LNCaP clone FGC (cell line): Measurements from ENCODE around the gene DIPK1C.

Experiments used
- DNase-seq: peaks from one replicate; pipeline ENCODE4 v3.0.0-alpha.2; 2011; ENCODE audit warnings: low read depth
- H3K4me3 ChIP-seq: 2 replicates; pipeline ENCODE4 v1.5.1; 2011; ENCODE audit warnings: mild to moderate bottlenecking, low read depth, low read length, control low read depth
- TF ChIP-seq, protein P1 (sequence below): IDR thresholded peaks from 2 replicates; pipeline ENCODE4 v1.5.1; 2012; ENCODE audit warnings: mild to moderate bottlenecking; ENCODE audit not compliant: control insufficient read depth, insufficient read depth; ENCODE audit errors: extremely low read depth

DIPK1C gene

DNA sequence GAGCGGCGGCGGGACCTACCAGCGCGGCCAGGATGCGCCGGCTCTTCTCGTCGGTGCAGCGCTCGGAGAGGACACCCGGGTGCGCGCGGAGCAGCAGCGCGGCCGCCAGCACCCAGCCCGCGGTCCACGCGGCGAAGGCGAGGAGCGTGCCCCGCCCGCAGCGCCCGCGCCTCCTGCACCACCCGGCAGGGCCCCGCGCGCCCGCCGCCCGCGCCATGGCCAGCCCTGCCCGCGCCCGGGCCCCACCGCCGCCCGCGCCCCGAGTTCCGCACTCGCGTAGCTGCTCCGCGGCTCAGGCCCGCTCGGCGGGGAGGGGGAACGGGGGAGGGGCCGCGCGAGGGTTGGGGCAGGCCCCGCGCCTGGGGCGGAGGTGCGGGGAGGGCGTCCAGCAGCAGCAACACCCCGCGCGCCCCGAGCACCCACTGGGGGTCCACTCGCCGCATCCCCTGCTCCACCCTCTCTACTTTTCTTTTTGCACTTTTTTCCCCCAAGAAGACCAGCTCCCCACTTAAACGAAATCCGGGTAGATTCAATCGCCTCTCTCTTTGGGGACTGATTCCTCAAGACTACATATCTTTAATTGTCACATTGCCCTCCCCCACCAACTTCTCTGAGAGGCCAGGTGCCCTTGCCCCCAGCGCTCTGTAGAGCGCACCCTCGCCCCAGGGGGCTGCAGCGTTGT is at the start of gene DIPK1C:
DIPK1C (minus strand) TSS at position 266 of the 682 bp plus-strand sequence; CDS start at position 217, 49 bp downstream.
- H3K4me3 ChIP-seq = peak within 1 kb of the TSS; percentile 44
- no peak for DNase-seq
- TF ChIP-seq, protein P1, sequence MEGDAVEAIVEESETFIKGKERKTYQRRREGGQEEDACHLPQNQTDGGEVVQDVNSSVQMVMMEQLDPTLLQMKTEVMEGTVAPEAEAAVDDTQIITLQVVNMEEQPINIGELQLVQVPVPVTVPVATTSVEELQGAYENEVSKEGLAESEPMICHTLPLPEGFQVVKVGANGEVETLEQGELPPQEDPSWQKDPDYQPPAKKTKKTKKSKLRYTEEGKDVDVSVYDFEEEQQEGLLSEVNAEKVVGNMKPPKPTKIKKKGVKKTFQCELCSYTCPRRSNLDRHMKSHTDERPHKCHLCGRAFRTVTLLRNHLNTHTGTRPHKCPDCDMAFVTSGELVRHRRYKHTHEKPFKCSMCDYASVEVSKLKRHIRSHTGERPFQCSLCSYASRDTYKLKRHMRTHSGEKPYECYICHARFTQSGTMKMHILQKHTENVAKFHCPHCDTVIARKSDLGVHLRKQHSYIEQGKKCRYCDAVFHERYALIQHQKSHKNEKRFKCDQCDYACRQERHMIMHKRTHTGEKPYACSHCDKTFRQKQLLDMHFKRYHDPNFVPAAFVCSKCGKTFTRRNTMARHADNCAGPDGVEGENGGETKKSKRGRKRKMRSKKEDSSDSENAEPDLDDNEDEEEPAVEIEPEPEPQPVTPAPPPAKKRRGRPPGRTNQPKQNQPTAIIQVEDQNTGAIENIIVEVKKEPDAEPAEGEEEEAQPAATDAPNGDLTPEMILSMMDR = no peak

GRCh38 chr18:74506448-74507084 is 49.5 kb upstream of the DIPK1C start:
- TF ChIP-seq, protein P1 = no peak
- no peak for DNase-seq

DNA sequence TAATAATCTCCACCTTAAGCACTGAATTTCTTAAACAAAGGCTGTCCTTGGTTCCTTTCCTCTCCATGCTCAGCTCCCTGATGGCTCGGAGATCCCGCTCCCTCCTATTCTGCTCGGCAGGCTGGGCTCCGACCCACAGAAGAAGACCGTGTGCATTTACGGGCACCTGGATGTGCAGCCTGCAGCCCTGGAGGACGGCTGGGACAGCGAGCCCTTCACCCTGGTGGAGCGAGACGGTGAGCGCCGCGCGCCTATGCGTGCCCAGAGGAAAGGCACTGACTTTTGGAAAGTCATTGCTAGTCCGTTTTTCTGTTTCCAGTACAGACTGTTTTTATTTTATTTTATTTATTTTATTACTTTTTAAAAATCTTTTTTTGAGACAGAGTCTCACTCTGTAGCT is 48.7 kb upstream of the DIPK1C start:
- no peak for DNase-seq
- no peak overlapping the region for H3K4me3 ChIP-seq
- TF ChIP-seq, protein P1 = no peak

More at GRCh38 chr18:74506448-74507084, 49.5 kb upstream of the DIPK1C start:
- no peak overlapping the region for H3K4me3 ChIP-seq

DNA sequence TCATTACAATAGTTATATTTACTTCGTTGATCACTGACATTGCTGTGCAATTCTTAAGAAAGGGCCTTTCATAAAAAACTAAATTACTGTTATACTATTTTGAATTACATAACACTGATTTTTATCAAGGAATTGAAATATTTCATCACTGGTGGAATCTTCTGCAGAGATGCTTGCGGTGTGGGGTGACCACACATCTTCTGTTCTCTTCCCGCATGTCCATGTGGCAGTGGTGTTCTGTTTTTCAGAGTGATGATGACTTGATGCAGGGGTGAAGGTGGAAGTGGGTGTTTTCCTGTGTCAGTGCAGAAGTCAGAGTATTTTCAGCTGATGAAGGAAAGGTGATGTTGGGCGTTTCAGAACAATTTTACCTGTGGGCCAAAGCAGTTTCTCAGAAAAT is 46.0 kb upstream of the DIPK1C start:
- TF ChIP-seq, protein P1 = no peak
- no peak overlapping the region for H3K4me3 ChIP-seq
- no peak for DNase-seq

- H3K4me3 ChIP-seq = peak overlapping the region; percentile 56
- DNase-seq = no peak
- TF ChIP-seq, protein P1 = no peak
Observed at GRCh38 chr18:74501386-74501785, 44.3 kb upstream of the DIPK1C start.

- DNase-seq = peak; percentile 43
- peak overlapping the region; percentile 56 for H3K4me3 ChIP-seq
Observed at GRCh38 chr18:74500774-74501173, 43.7 kb upstream of the DIPK1C start.

- DNase-seq = no peak
- peak overlapping the region; percentile 56 for H3K4me3 ChIP-seq
- TF ChIP-seq, protein P1 = no peak
Observed at GRCh38 chr18:74500372-74500771, 43.3 kb upstream of the DIPK1C start.
